Measurements from ENCODE around the gene HMG20B.

The HMG20B gene

DNA sequence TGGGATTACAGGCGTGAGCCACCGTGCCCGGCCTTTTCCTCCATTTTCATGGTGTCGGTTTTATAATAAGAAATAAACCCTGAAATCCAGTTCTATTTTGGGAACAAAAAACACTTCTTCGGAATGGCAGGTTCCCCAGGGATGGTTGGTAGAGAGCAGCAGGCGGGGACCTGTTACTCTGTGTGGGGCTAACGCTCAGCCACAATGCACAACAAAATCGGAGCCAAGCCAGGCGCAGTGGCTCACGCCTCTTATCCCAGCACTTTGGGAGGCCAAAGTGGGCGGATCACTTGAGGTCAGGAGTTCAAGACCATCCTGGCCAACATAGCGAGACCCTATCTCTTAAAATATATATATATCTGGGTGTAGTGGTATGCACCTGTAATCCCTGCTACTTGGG is 28.3 kb downstream of the HMG20B start:
- no peak overlapping the region for H3K27ac ChIP-seq (replicated peaks)
- no peak for TF ChIP-seq GABPA (IDR thresholded peaks at IDR 0.05; ENCODE audit: low read depth)
- TF ChIP-seq, protein P1, sequence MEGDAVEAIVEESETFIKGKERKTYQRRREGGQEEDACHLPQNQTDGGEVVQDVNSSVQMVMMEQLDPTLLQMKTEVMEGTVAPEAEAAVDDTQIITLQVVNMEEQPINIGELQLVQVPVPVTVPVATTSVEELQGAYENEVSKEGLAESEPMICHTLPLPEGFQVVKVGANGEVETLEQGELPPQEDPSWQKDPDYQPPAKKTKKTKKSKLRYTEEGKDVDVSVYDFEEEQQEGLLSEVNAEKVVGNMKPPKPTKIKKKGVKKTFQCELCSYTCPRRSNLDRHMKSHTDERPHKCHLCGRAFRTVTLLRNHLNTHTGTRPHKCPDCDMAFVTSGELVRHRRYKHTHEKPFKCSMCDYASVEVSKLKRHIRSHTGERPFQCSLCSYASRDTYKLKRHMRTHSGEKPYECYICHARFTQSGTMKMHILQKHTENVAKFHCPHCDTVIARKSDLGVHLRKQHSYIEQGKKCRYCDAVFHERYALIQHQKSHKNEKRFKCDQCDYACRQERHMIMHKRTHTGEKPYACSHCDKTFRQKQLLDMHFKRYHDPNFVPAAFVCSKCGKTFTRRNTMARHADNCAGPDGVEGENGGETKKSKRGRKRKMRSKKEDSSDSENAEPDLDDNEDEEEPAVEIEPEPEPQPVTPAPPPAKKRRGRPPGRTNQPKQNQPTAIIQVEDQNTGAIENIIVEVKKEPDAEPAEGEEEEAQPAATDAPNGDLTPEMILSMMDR (IDR thresholded peaks at IDR 0.05; ENCODE audit: insufficient read depth, low read length) = no peak
- peaks cover 7% of the 10 kb centered on the region for H3K27me3 ChIP-seq (ENCODE audit: insufficient read depth, poor library complexity, severe bottlenecking)
- DNase-seq (ENCODE audit: low read depth in 1 of 2, low spot score in 1 of 2) = no peak
- H3K4me3 ChIP-seq (replicated peaks; ENCODE audit: insufficient read depth, low read length) = no peak overlapping the region

DNA sequence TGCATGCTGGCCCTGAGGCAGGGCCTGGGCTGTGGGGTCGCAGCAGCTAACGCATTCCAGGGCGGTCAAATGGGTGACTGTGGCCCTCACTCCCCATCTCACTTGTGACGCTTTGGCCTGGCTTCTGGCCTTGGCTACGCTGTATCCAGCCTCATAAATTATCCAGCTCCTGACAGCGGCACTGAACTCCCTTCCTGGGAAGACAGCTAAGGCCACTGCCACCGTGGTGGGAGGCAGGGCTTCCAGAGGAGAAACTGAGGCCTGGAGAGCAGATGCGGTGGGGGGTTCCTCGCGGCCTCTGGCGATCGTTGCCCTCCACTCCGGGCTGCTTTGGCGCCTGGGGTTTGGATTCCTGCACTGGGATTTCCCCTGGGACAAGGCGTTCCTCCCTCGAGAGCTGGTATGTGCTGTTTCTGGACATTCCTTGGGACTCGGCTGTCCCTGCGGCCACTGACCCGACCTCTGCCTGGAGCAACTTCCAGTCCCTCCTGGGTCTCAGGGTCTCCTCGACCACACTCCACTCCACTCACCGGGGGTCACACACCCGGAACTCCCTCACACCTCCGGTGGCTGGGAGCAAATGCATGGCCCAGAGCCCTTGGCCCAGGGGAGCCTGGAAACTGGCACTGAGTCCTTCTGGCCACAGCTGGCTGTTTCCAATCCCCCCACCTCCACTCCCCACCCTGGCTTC is 30.5 kb downstream of the HMG20B start:
- TF ChIP-seq POLR2AphosphoS5 (IDR thresholded peaks at IDR 0.05; ENCODE audit: low read depth) (no peak), SPI1 (IDR thresholded peaks at IDR 0.05; ENCODE audit: borderline replicate concordance, low read depth) (no peak), GABPA (IDR thresholded peaks at IDR 0.05; ENCODE audit: low read depth) (no peak)
- TF ChIP-seq, protein P2, sequence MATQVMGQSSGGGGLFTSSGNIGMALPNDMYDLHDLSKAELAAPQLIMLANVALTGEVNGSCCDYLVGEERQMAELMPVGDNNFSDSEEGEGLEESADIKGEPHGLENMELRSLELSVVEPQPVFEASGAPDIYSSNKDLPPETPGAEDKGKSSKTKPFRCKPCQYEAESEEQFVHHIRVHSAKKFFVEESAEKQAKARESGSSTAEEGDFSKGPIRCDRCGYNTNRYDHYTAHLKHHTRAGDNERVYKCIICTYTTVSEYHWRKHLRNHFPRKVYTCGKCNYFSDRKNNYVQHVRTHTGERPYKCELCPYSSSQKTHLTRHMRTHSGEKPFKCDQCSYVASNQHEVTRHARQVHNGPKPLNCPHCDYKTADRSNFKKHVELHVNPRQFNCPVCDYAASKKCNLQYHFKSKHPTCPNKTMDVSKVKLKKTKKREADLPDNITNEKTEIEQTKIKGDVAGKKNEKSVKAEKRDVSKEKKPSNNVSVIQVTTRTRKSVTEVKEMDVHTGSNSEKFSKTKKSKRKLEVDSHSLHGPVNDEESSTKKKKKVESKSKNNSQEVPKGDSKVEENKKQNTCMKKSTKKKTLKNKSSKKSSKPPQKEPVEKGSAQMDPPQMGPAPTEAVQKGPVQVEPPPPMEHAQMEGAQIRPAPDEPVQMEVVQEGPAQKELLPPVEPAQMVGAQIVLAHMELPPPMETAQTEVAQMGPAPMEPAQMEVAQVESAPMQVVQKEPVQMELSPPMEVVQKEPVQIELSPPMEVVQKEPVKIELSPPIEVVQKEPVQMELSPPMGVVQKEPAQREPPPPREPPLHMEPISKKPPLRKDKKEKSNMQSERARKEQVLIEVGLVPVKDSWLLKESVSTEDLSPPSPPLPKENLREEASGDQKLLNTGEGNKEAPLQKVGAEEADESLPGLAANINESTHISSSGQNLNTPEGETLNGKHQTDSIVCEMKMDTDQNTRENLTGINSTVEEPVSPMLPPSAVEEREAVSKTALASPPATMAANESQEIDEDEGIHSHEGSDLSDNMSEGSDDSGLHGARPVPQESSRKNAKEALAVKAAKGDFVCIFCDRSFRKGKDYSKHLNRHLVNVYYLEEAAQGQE (IDR thresholded peaks at IDR 0.05; ENCODE audit: insufficient replicate concordance, low read depth) = no peak
- TF ChIP-seq, protein P1 (IDR thresholded peaks at IDR 0.05; ENCODE audit: insufficient read depth, low read length) = no peak
- Histone ChIP-seq H3K27me3 (ENCODE audit: insufficient read depth, poor library complexity, severe bottlenecking) (peaks cover 11% of the 10 kb centered on the region), H3K4me3 (replicated peaks; ENCODE audit: insufficient read depth, low read length) (no peak overlapping the region), H3K27ac (replicated peaks) (no peak overlapping the region)
- no peak for DNase-seq (ENCODE audit: low read depth in 1 of 2, low spot score in 1 of 2)

DNA sequence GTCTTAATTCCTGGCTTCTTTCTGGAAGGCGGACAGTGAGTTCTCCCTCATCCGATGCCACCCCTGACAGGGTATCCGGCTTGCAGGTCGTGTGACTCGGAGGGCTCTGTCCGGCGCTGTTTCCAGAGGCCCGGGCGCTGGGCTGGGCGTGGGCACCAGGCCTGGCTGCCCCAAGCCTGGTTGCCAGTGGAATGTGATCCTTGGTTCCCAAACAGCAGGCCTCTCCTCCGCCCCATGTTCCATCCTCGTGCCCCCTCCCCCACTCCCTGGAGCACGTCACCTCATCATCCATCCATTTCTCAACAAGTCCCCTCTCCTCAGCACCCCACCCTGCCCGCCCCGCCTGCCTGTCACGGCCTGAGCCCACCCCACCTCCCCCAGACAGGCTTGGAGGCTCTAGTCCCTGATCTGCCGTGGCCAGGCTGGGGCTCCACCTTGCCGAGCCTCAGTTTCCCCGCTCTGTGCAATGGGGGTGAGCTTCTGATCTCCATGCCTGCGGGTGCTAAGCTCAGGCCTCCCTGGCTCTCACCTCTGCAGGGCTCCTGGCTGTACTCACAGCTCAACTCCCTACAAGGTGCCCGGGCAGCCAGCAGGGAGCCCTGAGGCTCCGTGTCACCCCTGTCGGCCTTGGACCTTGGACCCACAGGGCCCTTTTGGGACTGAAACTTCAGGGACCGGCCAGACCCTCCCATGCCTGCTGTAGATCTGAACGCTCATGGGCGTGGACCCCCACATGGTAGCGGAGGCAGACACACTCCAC is 31.7 kb downstream of the HMG20B start:
- TF ChIP-seq SPI1 (IDR thresholded peaks at IDR 0.05; ENCODE audit: borderline replicate concordance, low read depth) (no peak), POLR2AphosphoS5 (IDR thresholded peaks at IDR 0.05; ENCODE audit: low read depth) (no peak)
- TF ChIP-seq, protein P1 (IDR thresholded peaks at IDR 0.05; ENCODE audit: insufficient read depth, low read length) = no peak
- H3K27me3 ChIP-seq (ENCODE audit: insufficient read depth, poor library complexity, severe bottlenecking) = peaks cover 11% of the 10 kb centered on the region
- DNase-seq (ENCODE audit: low read depth in 1 of 2, low spot score in 1 of 2) = no peak
- H3K4me3 ChIP-seq (replicated peaks; ENCODE audit: insufficient read depth, low read length) = no peak overlapping the region
- H3K27ac ChIP-seq (replicated peaks) = no peak overlapping the region

DNA sequence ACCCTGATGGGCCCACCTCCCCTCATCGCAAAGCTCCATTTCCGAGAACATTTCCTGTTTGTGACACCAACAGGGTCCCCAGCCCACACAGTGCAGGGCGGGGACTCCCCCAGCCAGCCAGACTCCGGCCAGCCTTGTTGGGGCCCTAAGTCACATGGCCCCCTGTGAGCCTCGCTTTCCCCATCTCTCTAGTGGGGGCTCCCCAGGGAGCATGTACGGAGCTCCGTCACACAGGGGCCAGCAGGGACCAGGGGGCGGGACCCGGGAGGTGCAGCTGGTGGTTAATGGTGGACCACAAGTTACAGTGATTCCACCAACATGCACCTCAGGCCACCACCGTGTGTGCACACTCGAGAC is 32.2 kb downstream of the HMG20B start:
- Histone ChIP-seq H3K4me3 (replicated peaks; ENCODE audit: insufficient read depth, low read length) (no peak overlapping the region), H3K27me3 (ENCODE audit: insufficient read depth, poor library complexity, severe bottlenecking) (peaks cover 11% of the 10 kb centered on the region), H3K27ac (replicated peaks) (no peak overlapping the region)
- DNase-seq (ENCODE audit: low read depth in 1 of 2, low spot score in 1 of 2) = no peak
- TF ChIP-seq, protein P1 (IDR thresholded peaks at IDR 0.05; ENCODE audit: insufficient read depth, low read length) = no peak
- TF ChIP-seq GABPA (IDR thresholded peaks at IDR 0.05; ENCODE audit: low read depth) (no peak), POLR2AphosphoS5 (IDR thresholded peaks at IDR 0.05; ENCODE audit: low read depth) (no peak), SPI1 (IDR thresholded peaks at IDR 0.05; ENCODE audit: borderline replicate concordance, low read depth) (no peak)
- TF ChIP-seq, protein P2 (IDR thresholded peaks at IDR 0.05; ENCODE audit: insufficient replicate concordance, low read depth) = no peak

Data from HL-60 (cell line).